HK-2 (cell line): ENCODE results near the gene MUC5AC.
"Not testable (repeated sequence)": the region's sequence is repeated elsewhere in the genome, so short reads cannot be mapped to it uniquely, and the experiment has no call there.

Source experiments
- DNase-seq: peaks from one replicate; pipeline ENCODE4 v3.0.0-alpha.2; 2018; ENCODE audit not compliant: unreplicated experiment

The MUC5AC gene

DNA sequence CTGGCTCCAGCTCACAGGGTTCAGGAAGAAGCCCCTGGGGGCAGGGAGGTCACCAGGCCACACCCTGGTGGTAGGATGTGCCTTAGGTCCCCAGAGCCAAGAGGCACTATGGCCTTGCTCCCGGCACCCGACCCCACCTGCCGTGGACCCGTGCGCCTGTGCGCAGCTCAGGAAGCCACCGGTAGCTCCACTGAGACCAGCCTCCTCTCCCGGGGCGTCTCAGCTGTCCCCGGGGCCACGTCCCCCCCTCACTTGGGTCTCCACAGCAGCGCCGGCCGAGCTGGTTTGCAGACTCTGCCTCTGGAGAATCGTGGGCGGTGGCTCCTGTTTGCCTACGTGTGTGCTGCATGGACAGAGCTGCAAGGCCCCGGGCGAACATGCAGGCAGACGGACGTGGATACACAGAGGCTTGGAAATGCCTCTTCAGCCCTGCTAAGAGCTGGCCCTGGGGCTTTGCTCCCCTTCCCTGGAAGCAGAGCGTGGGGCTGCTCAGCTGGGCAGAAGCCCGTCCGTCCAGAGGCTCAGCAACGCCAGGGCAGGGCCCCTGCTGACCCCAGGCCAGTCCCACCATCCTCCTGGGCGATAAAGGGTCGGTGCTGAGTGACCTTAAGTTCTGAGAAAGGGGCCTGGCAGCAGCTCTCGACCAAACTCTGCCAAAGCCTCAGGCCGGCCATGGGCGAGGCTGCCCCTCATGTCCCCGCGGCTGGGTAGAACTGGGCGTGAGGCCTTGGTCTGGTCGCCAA lies 49.8 kb downstream of the MUC5AC start:
- DNase-seq = no peak

- no peak for DNase-seq
Measured at GRCh38 chr11:1208144-1208393, 50.3 kb downstream of the MUC5AC start.

GRCh38 chr11:1208394-1209261 lies 50.9 kb downstream of the MUC5AC start:
- no peak for DNase-seq

GRCh38 chr11:1209371-1210057 lies 51.8 kb downstream of the MUC5AC start:
- DNase-seq = no peak

- no peak for DNase-seq
Measured at GRCh38 chr11:1211838-1212237, 54.1 kb downstream of the MUC5AC start.

GRCh38 chr11:1215826-1216225 lies 58.1 kb downstream of the MUC5AC start:
- DNase-seq = not testable (repeated sequence)

- DNase-seq = no peak
Measured at GRCh38 chr11:1217151-1217550, 59.4 kb downstream of the MUC5AC start.

GRCh38 chr11:1218256-1218787 lies 60.6 kb downstream of the MUC5AC start:
- no peak for DNase-seq

DNA sequence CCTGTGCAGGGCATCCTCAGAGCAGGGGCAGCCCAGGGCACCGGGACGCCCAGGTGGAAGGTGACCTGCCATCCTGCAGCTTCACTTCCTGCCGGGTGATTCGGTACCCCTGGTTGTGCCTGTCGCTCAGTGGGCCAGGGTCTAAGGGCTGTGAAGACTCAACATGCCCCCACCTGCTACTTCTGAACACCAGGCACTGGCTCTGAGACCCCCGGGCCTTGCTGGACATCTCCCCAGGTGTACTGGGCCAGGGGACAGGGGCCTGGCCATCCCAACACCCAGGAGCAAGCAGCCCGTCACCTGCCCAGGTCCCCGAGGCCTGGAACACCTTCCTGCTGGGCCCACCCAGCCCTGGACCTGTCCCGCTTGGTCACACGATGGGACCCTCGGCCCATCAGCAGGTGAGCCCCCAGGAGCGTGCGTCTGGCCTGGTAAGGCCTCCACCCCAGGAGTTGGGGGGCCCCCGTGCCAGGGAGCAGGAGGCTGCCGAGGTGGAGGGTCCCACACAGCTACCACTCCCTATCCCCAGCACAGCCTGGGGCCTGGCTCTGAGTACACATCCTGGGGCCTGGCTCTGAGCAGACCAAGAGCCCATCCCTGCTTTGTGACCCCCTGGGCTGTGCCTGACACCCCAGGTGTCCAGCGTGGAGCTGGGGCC lies 61.2 kb downstream of the MUC5AC start:
- no peak for DNase-seq

GRCh38 chr11:1219446-1219833 lies 61.7 kb downstream of the MUC5AC start:
- no peak for DNase-seq

GRCh38 chr11:1219834-1220815 lies 62.4 kb downstream of the MUC5AC start:
- DNase-seq = no peak

DNA sequence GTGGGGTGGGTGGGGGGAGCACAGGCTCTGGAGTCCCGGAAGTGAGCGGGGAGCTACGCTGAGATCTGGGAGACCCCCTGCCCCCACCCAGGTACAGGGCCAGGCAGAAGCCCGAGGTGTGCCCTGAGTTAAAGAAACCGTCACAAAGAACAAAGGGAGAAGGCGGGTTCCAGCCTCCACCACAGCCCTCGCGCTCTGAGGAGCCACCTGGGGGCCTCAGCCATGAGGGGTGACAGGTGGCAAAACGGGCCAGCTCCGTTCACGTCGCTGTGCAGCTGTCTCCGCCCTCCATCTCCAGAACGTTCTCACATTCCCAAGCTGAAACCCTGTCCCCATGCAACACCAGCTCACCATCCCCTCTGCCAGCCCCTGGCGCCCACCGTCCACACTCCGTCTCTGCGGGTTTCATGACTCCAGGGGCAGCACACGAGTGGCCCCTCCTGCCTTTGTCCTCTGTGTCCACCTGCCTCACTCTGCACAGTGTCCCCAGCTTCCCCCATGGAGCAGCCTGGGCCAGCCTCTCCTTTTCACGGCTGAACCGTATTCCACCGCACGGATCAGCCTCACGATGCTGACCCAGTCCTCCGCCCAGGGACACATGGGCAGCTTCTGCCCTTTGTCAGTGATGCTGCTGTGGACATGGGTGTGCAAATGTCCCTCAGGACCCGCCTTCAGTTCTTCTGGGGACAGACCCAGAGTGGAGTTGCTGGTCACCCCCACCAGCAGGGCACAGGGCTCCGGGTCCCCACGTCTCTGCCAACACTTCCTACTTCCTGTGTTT lies 63.4 kb downstream of the MUC5AC start:
- DNase-seq = no peak

- no peak for DNase-seq
Measured at GRCh38 chr11:1221848-1222311, 64.1 kb downstream of the MUC5AC start.

GRCh38 chr11:1222491-1223345 lies 65.0 kb downstream of the MUC5AC start, which contains the start of gene MUC5B:
TSS of gene MUC5B (plus strand) at chr11:1223066. CDS start at chr11:1223124, 58 bp downstream.
- no peak for DNase-seq

DNA sequence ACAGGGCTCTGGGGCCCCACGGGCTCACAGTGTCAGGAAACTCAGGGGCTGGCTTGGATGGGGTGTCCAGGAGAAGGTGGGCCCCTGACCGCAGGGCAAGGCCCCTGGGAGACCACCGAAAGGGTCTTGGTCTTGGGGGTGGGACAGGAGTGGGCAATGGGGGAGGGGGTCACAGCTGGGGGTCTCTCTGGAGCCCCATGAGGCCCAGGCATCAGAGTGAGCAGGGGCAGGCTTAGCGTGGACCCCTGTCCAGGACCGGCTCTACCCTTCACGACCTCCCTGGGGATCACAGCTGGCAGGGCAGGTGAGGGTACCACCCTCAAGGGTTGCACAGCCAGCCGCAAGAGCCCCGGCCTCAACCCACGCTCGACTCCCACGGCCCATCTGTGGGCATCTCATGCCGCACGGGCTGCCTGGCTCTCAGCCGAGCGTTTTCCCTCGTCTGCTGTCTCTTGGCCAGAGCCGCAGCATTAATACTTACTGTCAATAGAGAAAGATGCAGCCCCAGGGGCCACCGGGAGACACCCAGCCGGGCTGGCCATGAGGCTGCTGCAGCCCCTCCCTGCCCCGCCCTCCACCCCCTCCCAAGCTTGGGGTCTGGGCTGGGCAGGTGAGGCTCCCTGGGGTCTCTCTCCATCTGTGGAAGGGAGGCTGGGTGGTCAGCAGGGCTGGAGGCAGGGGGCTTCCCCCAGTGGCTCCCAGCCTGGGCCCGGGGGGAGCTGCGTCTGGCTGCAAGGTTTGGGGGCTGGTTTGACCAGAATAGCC lies 65.8 kb downstream of the MUC5AC start:
- DNase-seq = no peak

- DNase-seq = no peak
Measured at GRCh38 chr11:1224111-1224490, 66.3 kb downstream of the MUC5AC start.

- DNase-seq = no peak
Measured at GRCh38 chr11:1224491-1225385, 67.0 kb downstream of the MUC5AC start.
